Right lung (tissue), 5 donors: Measurements from ENCODE around the gene CELF5. TPM values are rescaled to one million over a fixed set of nuclear protein-coding genes. Genes with fewer than 3 reads are reported as not detected.

Experiments used
- DNase-seq, 2 donors: peaks; one replicate each; pipeline ENCODE4 v3.0.0-alpha.2; 2013
- polyA plus RNA-seq, 5 donors: library from polyadenylated mRNA; unstranded; fragments of 120-200 nt; gene quantifications; one replicate each; pipeline versions ENCODE4 v1.2.1 to v1.2.3, GENCODE V29; 2013; ENCODE audit warnings: inconsistent platforms in 1 of 5, low replicate concordance in 1 of 5; ENCODE audit not compliant: insufficient read length in 5 of 5, insufficient read depth in 1 of 5

The CELF5 gene
- polyA plus RNA-seq, 5 donors: 1.3 to 4.1 (median 2.3) TPM

- peak; percentile 80 to 86 for DNase-seq
Measured at GRCh38 chr19:3343619-3344502, 119.4 kb downstream of the CELF5 start.

- DNase-seq: no peak
Measured at GRCh38 chr19:3344608-3345598, 120.4 kb downstream of the CELF5 start.

- DNase-seq: no peak
Measured at GRCh38 chr19:3345850-3346460, 121.5 kb downstream of the CELF5 start.

Other genes starting within 250 kb of the CELF5 start
- 10 to 100 TPM in 3 of 5 donors, 1 to 10 TPM in 2; 8.2 to 13.6 (median 11.8) TPM for gene TLE6, start 247.1 kb upstream of the CELF5 start, polyA plus RNA-seq
- 100 to 1,000 TPM; 136 to 267 (median 184) TPM for gene TLE2, start 195.4 kb upstream of the CELF5 start, polyA plus RNA-seq
- 1,000 to 10,000 TPM in 1 of 5 donors, 100 to 1,000 TPM in 4; 691 to 1,051 (median 791) TPM for gene TLE5, start 162.2 kb upstream of the CELF5 start, polyA plus RNA-seq
- 10 to 100 TPM; 43.6 to 67.9 (median 54.6) TPM for gene GNA11, start 130.3 kb upstream of the CELF5 start, polyA plus RNA-seq
- gene GNA15, start 88.6 kb upstream of the CELF5 start, polyA plus RNA-seq: 1 to 10 TPM; 1.7 to 3.9 (median 2.3) TPM
- 1 to 10 TPM; 1.2 to 2.8 (median 1.7) TPM for gene S1PR4, start 45.9 kb upstream of the CELF5 start, polyA plus RNA-seq
- gene NCLN, start 38.7 kb upstream of the CELF5 start, polyA plus RNA-seq: 10 to 100 TPM; 22.1 to 52.4 (median 34.4) TPM
- gene NFIC, start 141.9 kb downstream of the CELF5 start, polyA plus RNA-seq: 10 to 100 TPM; 31.3 to 72.3 (median 36.8) TPM